NT2/D1 (cell line): Measurements from ENCODE around the gene PDE6B.

Source experiments
- SUZ12 ChIP-seq: IDR thresholded peaks from 2 replicates; pipeline ENCODE4 v1.6.1; 2011; ENCODE audit not compliant: insufficient read length, insufficient read depth; ENCODE audit errors: extremely low read depth
- YY1 ChIP-seq: IDR thresholded peaks from 2 replicates; pipeline ENCODE4 v1.6.1; 2011; ENCODE audit not compliant: insufficient read length, insufficient read depth

DNA sequence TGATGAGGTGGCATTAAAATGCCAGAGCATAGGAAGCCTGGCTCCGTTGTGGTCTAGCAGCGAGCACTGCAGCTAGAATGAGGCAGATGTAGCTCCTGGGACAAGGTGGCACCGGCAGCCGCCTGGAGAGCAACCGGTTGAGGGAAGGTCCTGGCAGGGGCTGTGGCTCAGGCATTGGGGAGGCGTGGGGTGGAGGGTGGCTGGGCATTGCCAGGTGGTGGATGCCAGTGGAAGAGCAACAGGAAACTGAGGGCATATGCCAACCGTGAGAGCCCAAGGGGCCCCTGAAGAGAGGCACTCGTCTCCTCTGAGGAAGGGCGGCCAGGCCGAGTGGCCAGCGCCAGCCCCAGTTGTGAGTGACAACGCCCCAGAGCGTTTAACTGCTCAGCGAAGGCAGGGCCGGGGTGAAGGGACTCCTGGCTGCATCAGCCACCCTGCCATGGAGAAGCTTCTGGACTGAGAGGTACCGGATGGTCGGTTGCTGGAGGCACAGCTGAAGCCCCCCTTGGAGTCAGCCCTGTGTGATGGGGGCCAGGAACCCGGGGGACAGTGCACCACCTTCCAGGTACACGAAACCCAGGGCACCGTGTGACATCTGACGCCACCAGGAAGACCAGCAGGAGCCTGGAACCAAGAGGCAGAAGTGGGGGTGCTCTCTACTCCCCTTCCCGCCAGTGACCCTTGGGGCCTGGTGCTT, 13.2 kb upstream of the PDE6B start:
- no peak for TF ChIP-seq YY1
- no peak for TF ChIP-seq SUZ12
